Measurements from ENCODE around the gene SIRT5. TPM values are rescaled to one million over a fixed set of nuclear protein-coding genes. Genes with fewer than 3 reads are reported as not detected.

The SIRT5 gene
- total and polyA plus RNA-seq, 7 experiments from 2014 or later = 8.8 to 25.7 (median 14.6) TPM

GRCh38 chr6:13629459-13630116 lies 55.2 kb downstream of the SIRT5 start:
- no peak overlapping the region for H3K27ac ChIP-seq (ENCODE audit: low read depth, low read length)

DNA sequence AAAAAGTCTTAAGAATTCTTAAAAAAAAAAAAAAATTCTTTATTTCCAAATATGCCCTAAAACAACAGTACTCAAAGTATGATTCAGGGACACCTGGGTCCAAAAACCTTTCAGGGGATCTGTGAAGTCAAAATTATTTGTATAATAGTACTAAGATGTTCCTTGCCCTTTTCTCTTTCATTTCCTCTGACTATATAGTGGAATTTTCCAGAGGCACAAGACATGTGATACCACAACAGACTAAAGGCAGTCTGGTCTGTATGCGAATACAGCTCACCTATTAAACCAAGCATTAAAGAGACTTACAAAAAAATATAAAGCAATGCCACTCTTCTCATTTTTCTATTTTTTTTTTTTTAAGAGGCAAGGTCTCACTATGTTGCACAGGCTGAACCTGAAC lies 56.1 kb downstream of the SIRT5 start:
- no peak overlapping the region for H3K4me3 Mint-ChIP-seq
- peak overlapping the region in 3 of 9 donors; percentile 7 to 58 (median 34) for H3K27ac Mint-ChIP-seq
- ATAC-seq = no peak

More at GRCh38 chr6:13629459-13630116, 55.2 kb downstream of the SIRT5 start:
- CTCF ChIA-PET = interaction anchor here (1.0 kb wide), 1 partner anchor 14 kb away, joined by 5 read pairs; no protein-coding TSS in a partner anchor
- intact Hi-C loops (cut with micrococcal nuclease) = no loop called here
- POLR2A ChIA-PET = interaction anchor here (0.6 to 1.5 kb wide), 5 partner anchors 10 to 80 kb away, joined by 3 to 5 read pairs (median 4); partner anchors contain the start of gene NOL7
- Mint-ChIP-seq H3K27ac (peak overlapping the region in 8 of 9 donors; percentile 44 to 77 (median 64)), H3K4me3 (no peak overlapping the region), H3K27me3 (no peaks in the 10 kb centered on the region), H3K9me3 (no peaks in the 10 kb centered on the region), H3K4me1 (peaks cover 0 to 21% (median 14%) of the 10 kb centered on the region in 7 donors), H3K36me3 (peaks cover 0 to 40% (median 26%) of the 10 kb centered on the region in 5 donors)
- Histone ChIP-seq H3K36me3 (ENCODE audit: control insufficient read depth in 2 of 3, insufficient read depth in 3 of 3, low read length in 3 of 3) (peaks cover 12 to 46% (median 30%) of the 10 kb centered on the region in 3 experiments), H3K4me1 (ENCODE audit: control insufficient read depth in 2 of 2, insufficient read depth in 2 of 2, low read length in 2 of 2) (no peaks in the 10 kb centered on the region), H3K4me3 (ENCODE audit: low read length) (no peak overlapping the region), H3K9me3 (ENCODE audit: control insufficient read depth in 2 of 3, low read length in 3 of 3) (no peaks in the 10 kb centered on the region), H3K27me3 (ENCODE audit: control insufficient read depth in 2 of 2, insufficient read depth in 2 of 2, low read length in 2 of 2) (no peaks in the 10 kb centered on the region)
- DNase-seq (no peak), ATAC-seq (no peak)

DNA sequence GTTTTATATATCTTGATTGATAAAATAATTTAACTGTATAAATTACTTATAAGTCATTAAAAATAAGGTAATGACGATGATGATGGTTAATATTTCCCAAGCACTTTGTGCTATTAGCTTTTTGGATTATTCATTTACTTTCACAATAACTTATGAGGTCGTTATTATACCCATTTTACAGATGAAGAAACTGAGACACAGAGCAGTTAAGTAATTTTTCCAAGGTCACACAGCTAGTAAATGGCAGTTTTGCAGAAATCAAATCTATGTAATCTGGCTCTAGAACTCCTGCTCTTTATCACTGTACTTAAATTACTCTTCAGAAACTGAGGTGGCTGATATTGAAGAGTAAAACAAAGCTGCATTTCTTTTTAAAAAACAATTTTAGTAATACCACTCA lies 58.9 kb downstream of the SIRT5 start:
- Mint-ChIP-seq H3K4me3 (no peak overlapping the region), H3K4me1 (peaks cover 11 to 42% (median 39%) of the 10 kb centered on the region in 7 donors), H3K27ac (no peak overlapping the region), H3K27me3 (no peaks in the 10 kb centered on the region), H3K9me3 (no peaks in the 10 kb centered on the region), H3K36me3 (peaks cover 8 to 45% (median 20%) of the 10 kb centered on the region in 5 donors)
- H3K4me3 ChIP-seq (ENCODE audit: low read length) = no peak overlapping the region
- intact Hi-C loops (cut with micrococcal nuclease) = no loop called here
- ATAC-seq (no peak), DNase-seq (no peak)
- peaks cover 12 to 34% (median 30%) of the 10 kb centered on the region in 3 experiments for H3K36me3 ChIP-seq (ENCODE audit: control insufficient read depth in 2 of 3, insufficient read depth in 3 of 3, low read length in 3 of 3)
- H3K4me1 ChIP-seq (ENCODE audit: control insufficient read depth in 2 of 2, insufficient read depth in 2 of 2, low read length in 2 of 2) = peaks cover 0 to 6% of the 10 kb centered on the region in 2 donors
- CTCF ChIA-PET = interaction anchor here (0.7 kb wide), 1 partner anchor 259 kb away, joined by 3 read pairs; no protein-coding TSS in a partner anchor
- H3K27ac ChIP-seq (ENCODE audit: low read depth, low read length) = no peak overlapping the region
- no peaks in the 10 kb centered on the region for H3K27me3 ChIP-seq (ENCODE audit: control insufficient read depth in 2 of 2, insufficient read depth in 2 of 2, low read length in 2 of 2)
- POLR2A ChIA-PET = interaction anchor here (0.7 to 1.2 kb wide), 2 partner anchors 8 to 78 kb away, joined by 4 to 5 read pairs; no protein-coding TSS in a partner anchor
- no peaks in the 10 kb centered on the region for H3K9me3 ChIP-seq (ENCODE audit: control insufficient read depth in 2 of 3, low read length in 3 of 3)

More for the DNA sequence above, 56.1 kb downstream of the SIRT5 start:
- POLR2A ChIA-PET = interaction anchor here (0.6 to 1.2 kb wide), 4 partner anchors 9 to 79 kb away, joined by 3 to 5 read pairs (median 4); partner anchors contain the start of gene NOL7
- Histone ChIP-seq H3K9me3 (ENCODE audit: control insufficient read depth in 2 of 3, low read length in 3 of 3) (no peaks in the 10 kb centered on the region), H3K27ac (ENCODE audit: low read depth, low read length) (no peak overlapping the region), H3K27me3 (ENCODE audit: control insufficient read depth in 2 of 2, insufficient read depth in 2 of 2, low read length in 2 of 2) (no peaks in the 10 kb centered on the region), H3K4me1 (ENCODE audit: control insufficient read depth in 2 of 2, insufficient read depth in 2 of 2, low read length in 2 of 2) (no peaks in the 10 kb centered on the region), H3K36me3 (ENCODE audit: control insufficient read depth in 2 of 3, insufficient read depth in 3 of 3, low read length in 3 of 3) (peaks cover 12 to 41% (median 30%) of the 10 kb centered on the region in 3 experiments), H3K4me3 (ENCODE audit: low read length) (no peak overlapping the region)
- CTCF ChIA-PET = interaction anchor here (1.0 kb wide), 1 partner anchor 15 kb away, joined by 5 read pairs; no protein-coding TSS in a partner anchor
- H3K27me3 Mint-ChIP-seq = no peaks in the 10 kb centered on the region
- peaks cover 0 to 21% (median 15%) of the 10 kb centered on the region in 7 donors for H3K4me1 Mint-ChIP-seq
- intact Hi-C loops (cut with micrococcal nuclease) = no loop called here
- peaks cover 0 to 43% (median 20%) of the 10 kb centered on the region in 5 donors for H3K36me3 Mint-ChIP-seq
- DNase-seq = no peak
- H3K9me3 Mint-ChIP-seq = no peaks in the 10 kb centered on the region

DNA sequence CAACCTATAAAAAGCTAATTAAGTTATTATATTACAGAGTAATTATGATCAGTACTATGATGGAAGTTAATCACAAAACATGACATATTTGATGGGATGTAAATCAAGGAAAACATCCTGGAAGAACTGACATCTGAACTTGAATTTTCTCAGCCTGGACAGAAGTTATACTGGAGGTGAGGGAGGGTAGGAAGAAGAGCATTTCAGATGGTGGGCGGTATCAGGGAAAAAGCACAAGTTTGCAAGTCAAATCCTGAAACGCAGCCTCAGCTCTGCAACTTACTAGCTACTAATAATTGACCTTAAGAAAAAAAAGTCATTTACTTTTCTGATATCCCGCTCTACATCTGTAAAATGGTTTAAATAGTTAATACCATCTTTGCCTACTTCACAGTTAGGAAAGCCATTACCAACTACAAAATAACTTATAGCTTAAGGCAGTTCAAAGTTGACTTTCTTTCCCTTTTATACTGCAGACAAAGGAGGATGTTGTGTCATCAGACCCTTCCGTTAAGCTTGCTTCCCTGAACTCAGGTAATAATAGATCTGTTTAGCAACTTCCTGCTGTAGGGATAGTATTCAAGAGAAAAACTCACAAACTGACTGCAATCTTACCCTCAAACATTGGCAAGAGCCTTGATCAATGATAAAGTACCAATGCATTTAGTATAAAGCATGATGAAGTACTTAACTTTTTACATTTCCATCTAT lies 61.7 kb downstream of the SIRT5 start:
- ATAC-seq (peak; percentile 34), DNase-seq (peak in 1 of 9 donors; percentile 13)
- Histone ChIP-seq H3K4me3 (ENCODE audit: low read length) (no peak overlapping the region), H3K4me1 (ENCODE audit: control insufficient read depth in 2 of 2, insufficient read depth in 2 of 2, low read length in 2 of 2) (peaks cover 0 to 6% of the 10 kb centered on the region in 2 donors), H3K9me3 (ENCODE audit: control insufficient read depth in 2 of 3, low read length in 3 of 3) (no peaks in the 10 kb centered on the region), H3K27ac (ENCODE audit: low read depth, low read length) (peak overlapping the region; percentile 42), H3K27me3 (ENCODE audit: control insufficient read depth in 2 of 2, insufficient read depth in 2 of 2, low read length in 2 of 2) (no peaks in the 10 kb centered on the region), H3K36me3 (ENCODE audit: control insufficient read depth in 2 of 3, insufficient read depth in 3 of 3, low read length in 3 of 3) (peaks cover 6 to 28% (median 20%) of the 10 kb centered on the region in 3 experiments)
- H3K36me3 Mint-ChIP-seq = peaks cover 11 to 49% (median 18%) of the 10 kb centered on the region in 5 donors
- H3K4me1 Mint-ChIP-seq = peaks cover 15 to 37% (median 31%) of the 10 kb centered on the region in 7 donors
- no peaks in the 10 kb centered on the region for H3K27me3 Mint-ChIP-seq
- ChIA-PET CTCF (interaction anchor here (0.7 to 1.7 kb wide), 3 partner anchors 12 to 75 kb away, joined by 3 to 6 read pairs (median 4); partner anchors contain the start of gene RANBP9), POLR2A (interaction anchor here (0.7 to 4.0 kb wide), 4 partner anchors 15 to 76 kb away, joined by 4 to 22 read pairs (median 6); partner anchors contain the start of genes NOL7 and RANBP9)
- intact Hi-C loops (cut with micrococcal nuclease) = loop anchor here (5.0 kb wide), 2 partner anchors 36 to 131 kb away; no protein-coding TSS in a partner anchor
- no peaks in the 10 kb centered on the region for H3K9me3 Mint-ChIP-seq
- H3K27ac Mint-ChIP-seq = peak overlapping the region in 8 of 9 donors; percentile 49 to 87 (median 74)
- peak overlapping the region in 5 of 10 donors; percentile 9 to 69 (median 51) for H3K4me3 Mint-ChIP-seq

DNA sequence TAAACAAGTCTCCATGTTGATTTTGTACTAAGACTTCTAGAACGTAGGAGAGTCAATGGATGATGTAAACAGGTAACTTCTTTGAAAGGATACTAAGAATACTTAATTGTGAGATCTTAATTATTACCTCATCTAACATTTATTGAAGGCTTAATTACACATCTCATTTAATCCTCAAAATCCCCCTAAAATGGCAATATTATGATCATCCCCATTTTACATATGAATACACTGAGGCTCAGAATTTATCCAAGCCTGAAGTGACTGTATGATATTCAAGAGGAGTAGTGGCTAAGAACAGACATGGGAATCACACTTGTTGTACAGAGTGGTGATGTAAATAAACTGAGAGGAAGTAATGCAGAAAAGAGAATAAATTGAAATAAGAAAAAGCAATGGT lies 63.6 kb downstream of the SIRT5 start:
- ChIA-PET CTCF (interaction anchor here (1.1 kb wide), 1 partner anchor 72 kb away, joined by 3 read pairs; no protein-coding TSS in a partner anchor), POLR2A (interaction anchor here (0.7 to 1.4 kb wide), 2 partner anchors 23 to 73 kb away, joined by 3 read pairs; partner anchors contain the start of gene NOL7)
- Histone ChIP-seq H3K4me1 (ENCODE audit: control insufficient read depth in 2 of 2, insufficient read depth in 2 of 2, low read length in 2 of 2) (peaks cover 0 to 6% of the 10 kb centered on the region in 2 donors), H3K27ac (ENCODE audit: low read depth, low read length) (no peak overlapping the region), H3K9me3 (ENCODE audit: control insufficient read depth in 2 of 3, low read length in 3 of 3) (no peaks in the 10 kb centered on the region), H3K27me3 (ENCODE audit: control insufficient read depth in 2 of 2, insufficient read depth in 2 of 2, low read length in 2 of 2) (no peaks in the 10 kb centered on the region), H3K4me3 (ENCODE audit: low read length) (no peak overlapping the region), H3K36me3 (ENCODE audit: control insufficient read depth in 2 of 3, insufficient read depth in 3 of 3, low read length in 3 of 3) (peaks cover 0 to 21% (median 11%) of the 10 kb centered on the region in 3 experiments)
- H3K36me3 Mint-ChIP-seq = peaks cover 13 to 39% (median 16%) of the 10 kb centered on the region in 5 donors
- DNase-seq = no peak
- H3K27me3 Mint-ChIP-seq = no peaks in the 10 kb centered on the region
- H3K27ac Mint-ChIP-seq = peak overlapping the region; percentile 28 to 87 (median 64)
- ATAC-seq = no peak
- peaks cover 16 to 37% (median 34%) of the 10 kb centered on the region in 7 donors for H3K4me1 Mint-ChIP-seq
- no peaks in the 10 kb centered on the region for H3K9me3 Mint-ChIP-seq
- H3K4me3 Mint-ChIP-seq = no peak overlapping the region
- intact Hi-C loops (cut with micrococcal nuclease) = loop anchor here (5.0 kb wide), 2 partner anchors 34 to 129 kb away; no protein-coding TSS in a partner anchor

DNA sequence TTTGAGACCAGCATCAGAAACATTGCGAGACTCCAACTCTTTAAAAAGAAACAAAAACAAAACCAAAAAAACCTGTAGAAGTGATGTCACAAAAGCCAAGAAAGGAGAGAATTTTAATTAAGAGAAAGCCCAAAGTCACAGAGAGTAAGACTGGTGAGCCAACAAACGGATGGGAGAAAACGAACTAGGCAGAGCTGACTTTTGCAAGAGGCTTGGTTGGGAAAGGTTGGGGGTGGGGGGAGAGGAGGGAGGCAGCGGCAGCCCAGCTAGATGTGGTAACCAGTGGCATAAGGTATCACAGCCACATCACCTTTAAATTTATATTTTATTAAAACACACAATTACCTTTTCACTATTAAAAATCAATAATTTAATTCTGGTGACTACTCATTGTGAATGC lies 64.2 kb downstream of the SIRT5 start:
- no peak for ATAC-seq

More for the DNA sequence above, 64.2 kb downstream of the SIRT5 start:
- intact Hi-C loops (cut with micrococcal nuclease) = loop anchor here (5.0 kb wide), 2 partner anchors 34 to 129 kb away; no protein-coding TSS in a partner anchor
- Mint-ChIP-seq H3K36me3 (peaks cover 18 to 44% (median 22%) of the 10 kb centered on the region in 5 donors), H3K9me3 (no peaks in the 10 kb centered on the region), H3K4me1 (peaks cover 20 to 42% (median 37%) of the 10 kb centered on the region in 7 donors), H3K4me3 (no peak overlapping the region), H3K27ac (peak overlapping the region; percentile 28 to 87 (median 63)), H3K27me3 (no peaks in the 10 kb centered on the region)
- no peak overlapping the region for H3K27ac ChIP-seq (ENCODE audit: low read depth, low read length)
- no peak overlapping the region for H3K4me3 ChIP-seq (ENCODE audit: low read length)
- peaks cover 0 to 6% of the 10 kb centered on the region in 2 donors for H3K4me1 ChIP-seq (ENCODE audit: control insufficient read depth in 2 of 2, insufficient read depth in 2 of 2, low read length in 2 of 2)
- CTCF ChIA-PET = interaction anchor here (1.1 kb wide), 1 partner anchor 71 kb away, joined by 3 read pairs; no protein-coding TSS in a partner anchor
- POLR2A ChIA-PET = interaction anchor here (0.7 to 1.4 kb wide), 2 partner anchors 24 to 73 kb away, joined by 3 read pairs; partner anchors contain the start of gene NOL7
- no peaks in the 10 kb centered on the region for H3K9me3 ChIP-seq (ENCODE audit: control insufficient read depth in 2 of 3, low read length in 3 of 3)
- peaks cover 0 to 26% (median 9%) of the 10 kb centered on the region in 3 experiments for H3K36me3 ChIP-seq (ENCODE audit: control insufficient read depth in 2 of 3, insufficient read depth in 3 of 3, low read length in 3 of 3)
- no peaks in the 10 kb centered on the region for H3K27me3 ChIP-seq (ENCODE audit: control insufficient read depth in 2 of 2, insufficient read depth in 2 of 2, low read length in 2 of 2)
- no peak for DNase-seq
